ENCODE results near the gene RSAD1.
A peak's percentile ranks its signal among the peaks of the same experiment; 100 is the strongest.

Gene RSAD1

DNA sequence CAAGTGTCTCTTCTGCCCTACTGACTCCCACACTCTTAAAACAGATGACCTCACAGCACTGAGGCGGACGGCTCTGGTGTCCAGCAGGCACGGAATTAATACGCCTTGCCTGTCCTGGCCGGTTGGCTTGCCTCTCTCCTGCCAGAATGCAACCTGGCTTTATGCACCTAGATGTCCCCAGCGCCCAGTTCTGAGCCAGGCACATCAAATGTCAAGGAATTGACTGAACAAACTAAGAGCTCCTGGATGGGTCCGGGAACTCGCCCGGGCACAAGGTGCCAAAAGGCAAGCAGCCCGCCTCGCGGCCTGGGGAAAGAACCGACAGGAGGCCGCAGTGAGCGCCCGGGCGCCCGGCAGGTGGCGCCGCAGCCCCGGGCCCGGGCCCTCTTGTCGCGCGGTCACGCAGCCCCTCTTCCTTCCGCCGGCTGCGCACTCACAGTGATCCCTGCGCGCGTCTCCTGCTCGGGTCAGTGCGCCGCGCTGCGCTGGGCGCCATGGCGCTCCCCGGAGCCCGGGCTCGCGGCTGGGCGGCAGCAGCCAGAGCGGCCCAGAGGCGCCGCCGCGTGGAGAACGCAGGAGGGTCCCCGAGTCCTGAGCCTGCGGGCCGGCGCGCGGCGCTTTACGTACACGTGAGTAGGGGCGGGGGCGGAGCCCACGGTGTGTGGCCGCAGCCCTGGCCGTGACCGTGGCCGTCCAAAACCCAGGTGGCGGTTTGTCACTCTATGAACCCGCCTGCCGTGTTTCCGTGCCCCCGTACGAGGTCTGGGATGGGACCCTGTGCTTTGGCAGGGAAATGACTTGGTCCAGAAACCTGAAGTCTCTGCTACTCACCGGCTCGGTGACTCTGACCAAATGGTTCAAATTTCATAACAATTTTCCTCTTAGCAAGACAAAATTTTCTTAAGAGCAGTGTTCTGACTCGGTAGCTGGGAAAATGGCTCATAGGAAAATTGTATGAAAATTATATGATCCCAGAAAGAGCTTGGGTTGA lies at the start of gene RSAD1:
RSAD1 (plus strand) TSS at position 470 of the 991 bp plus-strand sequence; CDS start at position 495, 25 bp downstream.
- Histone ChIP-seq H3K4me1 (ENCODE audit: control insufficient read depth, insufficient read depth, low read length) (peaks cover 3% of the 10 kb centered on the region; the same call in 1 of the 2 replicates), H3K9me3 (ENCODE audit: control insufficient read depth, insufficient read depth, low read length) (no peaks in the 10 kb centered on the region), H3K27ac (ENCODE audit: low read length) (no peak within 1 kb of the TSS), H3K36me3 (ENCODE audit: control insufficient read depth, insufficient read depth, low read length) (peaks cover 3% of the 10 kb centered on the region; the same call in 1 of the 2 replicates), H3K27me3 (ENCODE audit: control insufficient read depth, insufficient read depth, low read length) (no peaks in the 10 kb centered on the region), H3K4me3 (ENCODE audit: low read length) (peak within 1 kb of the TSS; percentile 78)
- WGBS (ENCODE audit: insufficient coverage, insufficient read length) = no CpG with 5 or more reads among the region's 75 CpGs
- no peak for DNase-seq (ENCODE audit: low read depth, low spot score)

DNA sequence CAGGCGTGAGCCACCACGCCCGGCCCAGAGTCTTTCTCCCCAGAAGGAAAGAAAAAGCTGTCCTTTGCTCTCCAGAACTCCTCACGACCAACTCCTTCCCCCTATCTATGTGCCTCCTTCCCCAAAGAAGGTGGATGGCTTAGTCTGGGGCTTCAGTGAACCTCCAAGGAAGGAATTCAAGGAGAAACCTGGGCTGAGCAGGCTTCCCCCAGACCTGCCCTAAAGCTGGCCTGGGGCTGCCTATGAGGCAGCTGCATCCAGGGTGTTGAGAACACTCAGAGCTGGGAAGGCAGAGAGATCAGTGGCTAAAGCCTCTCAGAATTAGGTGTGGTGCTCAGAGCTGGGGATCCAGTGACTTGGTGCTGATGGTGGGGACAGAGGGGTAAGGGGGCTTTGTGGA lies 48.9 kb upstream of the RSAD1 start:
- no peaks in the 10 kb centered on the region for H3K36me3 ChIP-seq (ENCODE audit: control insufficient read depth, insufficient read depth, low read length)
- no peak for DNase-seq (ENCODE audit: low read depth, low spot score)
- H3K9me3 ChIP-seq (ENCODE audit: control insufficient read depth, insufficient read depth, low read length) = no peaks in the 10 kb centered on the region
- H3K27me3 ChIP-seq (ENCODE audit: control insufficient read depth, insufficient read depth, low read length) = no peaks in the 10 kb centered on the region
- no peak overlapping the region for H3K4me3 ChIP-seq (ENCODE audit: low read length)
- H3K27ac ChIP-seq (ENCODE audit: low read length) = no peak overlapping the region
- H3K4me1 ChIP-seq (ENCODE audit: control insufficient read depth, insufficient read depth, low read length) = peaks cover 4% of the 10 kb centered on the region; the same call in 1 of the 2 replicates
- WGBS (ENCODE audit: insufficient coverage, insufficient read length) = no CpG with 5 or more reads among the region's 4 CpGs

DNA sequence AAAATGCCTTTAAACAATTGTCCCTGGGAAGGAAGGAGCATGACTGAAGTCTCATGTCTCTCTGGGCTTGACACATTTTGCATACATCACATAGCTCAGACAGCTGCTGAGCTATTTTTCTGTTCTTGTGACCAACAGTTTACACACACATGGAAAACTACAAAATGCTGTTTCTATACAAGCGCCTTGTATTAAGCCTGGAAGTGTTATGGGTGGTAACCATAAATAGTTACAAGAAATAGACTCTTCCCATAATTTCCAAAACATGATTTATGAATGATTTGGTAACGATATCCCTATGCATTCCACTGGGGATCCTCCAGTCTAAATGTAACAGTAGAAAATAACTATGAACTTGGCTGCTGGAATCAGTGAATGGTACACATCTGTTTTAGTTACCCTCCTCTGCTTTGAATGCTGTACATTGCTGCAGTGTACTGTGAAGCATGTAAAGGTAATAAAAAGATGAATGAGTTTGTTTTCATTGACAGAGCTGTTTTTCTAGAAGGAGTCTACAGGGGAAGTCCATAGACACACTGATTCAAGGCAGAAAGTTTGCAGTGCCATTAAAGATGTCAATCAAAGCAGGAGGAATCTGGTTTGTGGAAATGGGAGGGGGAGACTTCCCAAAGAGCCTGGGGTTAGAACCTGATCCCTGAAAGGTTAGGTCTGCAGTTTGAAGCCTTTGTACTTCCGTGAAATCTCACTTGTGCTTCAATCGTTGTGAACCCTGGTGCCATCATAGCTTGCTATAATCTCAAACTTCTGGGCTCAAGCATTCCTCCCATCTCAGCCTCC lies 47.6 kb upstream of the RSAD1 start:
- Histone ChIP-seq H3K4me3 (ENCODE audit: low read length) (no peak overlapping the region), H3K27me3 (ENCODE audit: control insufficient read depth, insufficient read depth, low read length) (no peaks in the 10 kb centered on the region), H3K9me3 (ENCODE audit: control insufficient read depth, insufficient read depth, low read length) (no peaks in the 10 kb centered on the region), H3K27ac (ENCODE audit: low read length) (no peak overlapping the region), H3K4me1 (ENCODE audit: control insufficient read depth, insufficient read depth, low read length) (no peaks in the 10 kb centered on the region), H3K36me3 (ENCODE audit: control insufficient read depth, insufficient read depth, low read length) (no peaks in the 10 kb centered on the region)
- no peak for DNase-seq (ENCODE audit: low read depth, low spot score)
- no CpG with 5 or more reads among the region's 4 CpGs for WGBS (ENCODE audit: insufficient coverage, insufficient read length)

DNA sequence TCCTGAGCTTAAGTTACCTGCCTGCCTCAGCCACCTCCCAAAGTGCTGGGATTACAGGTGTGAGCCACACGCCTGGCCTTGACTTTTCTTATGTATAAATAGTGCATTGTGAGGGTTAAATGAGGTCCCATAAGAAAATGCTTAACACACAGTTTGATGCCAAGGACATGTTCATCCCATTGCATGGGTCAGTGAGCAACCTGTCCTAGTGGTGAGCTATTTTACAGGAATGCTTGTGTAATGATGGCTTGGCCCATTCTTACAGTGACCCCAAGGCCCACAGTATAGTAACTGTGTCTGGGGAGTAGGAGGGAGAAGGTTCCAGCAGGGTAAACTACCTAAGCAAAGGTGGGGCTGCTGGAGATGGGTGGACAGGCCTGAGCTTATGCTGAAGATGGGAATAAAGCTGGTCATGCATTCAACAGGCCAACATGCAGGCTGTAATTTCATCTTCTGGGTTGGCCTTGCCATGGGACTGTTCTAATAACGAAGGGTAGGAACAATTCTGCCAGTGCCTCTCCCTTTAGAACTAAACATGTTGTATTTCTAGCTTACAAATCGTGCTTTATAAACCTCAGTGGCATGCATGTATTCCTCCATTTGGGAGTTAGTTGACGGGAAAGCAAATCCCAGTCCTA lies 46.4 kb upstream of the RSAD1 start:
- H3K4me1 ChIP-seq (ENCODE audit: control insufficient read depth, insufficient read depth, low read length) = no peaks in the 10 kb centered on the region
- H3K27me3 ChIP-seq (ENCODE audit: control insufficient read depth, insufficient read depth, low read length) = no peaks in the 10 kb centered on the region
- H3K4me3 ChIP-seq (ENCODE audit: low read length) = no peak overlapping the region
- no CpG with 5 or more reads among the region's 4 CpGs for WGBS (ENCODE audit: insufficient coverage, insufficient read length)
- H3K9me3 ChIP-seq (ENCODE audit: control insufficient read depth, insufficient read depth, low read length) = no peaks in the 10 kb centered on the region
- DNase-seq (ENCODE audit: low read depth, low spot score) = no peak
- no peak overlapping the region for H3K27ac ChIP-seq (ENCODE audit: low read length)
- H3K36me3 ChIP-seq (ENCODE audit: control insufficient read depth, insufficient read depth, low read length) = no peaks in the 10 kb centered on the region

DNA sequence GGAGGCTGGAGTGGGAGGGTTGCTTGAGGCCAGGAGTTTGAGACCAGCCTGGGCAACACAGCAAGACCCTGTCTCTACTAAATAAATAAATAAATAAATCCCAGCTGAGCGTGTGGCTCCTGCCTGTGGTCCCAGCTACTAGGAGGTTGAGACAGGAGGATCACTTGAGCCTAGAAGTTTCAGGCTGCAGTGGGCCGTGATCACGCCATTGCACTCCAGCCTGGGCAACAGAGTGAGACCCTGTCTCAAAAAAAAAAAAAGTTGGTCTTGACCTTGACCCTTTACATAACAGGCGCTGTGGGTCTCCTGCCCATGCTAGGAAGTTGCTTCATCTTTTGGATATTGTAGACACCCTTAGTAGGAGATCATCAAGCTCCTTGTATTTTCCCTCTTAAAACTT lies 41.3 kb upstream of the RSAD1 start:
- H3K9me3 ChIP-seq (ENCODE audit: control insufficient read depth, insufficient read depth, low read length) = no peaks in the 10 kb centered on the region
- WGBS (ENCODE audit: insufficient coverage, insufficient read length) = no CpG with 5 or more reads among the region's 4 CpGs
- no peak overlapping the region for H3K27ac ChIP-seq (ENCODE audit: low read length)

DNA sequence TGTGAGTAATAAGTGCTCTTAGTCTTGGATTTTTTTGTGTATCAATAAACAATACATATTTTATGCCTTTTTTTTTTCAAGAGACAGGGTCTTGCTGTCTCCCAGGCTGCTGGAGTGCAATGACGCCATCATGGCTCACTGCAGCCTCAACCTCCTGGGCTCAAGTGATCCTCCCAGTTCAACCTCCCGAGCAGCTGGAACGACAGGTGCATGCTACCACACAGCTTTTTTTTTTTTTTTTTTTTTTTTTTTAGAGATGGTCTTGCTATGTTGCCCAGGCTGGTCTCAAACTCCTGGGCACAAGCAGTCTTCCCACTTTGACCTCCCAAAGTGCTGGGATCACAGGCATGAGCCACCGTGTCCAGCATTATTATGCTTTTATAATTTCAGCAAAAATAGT lies 39.7 kb upstream of the RSAD1 start:
- no peaks in the 10 kb centered on the region for H3K9me3 ChIP-seq (ENCODE audit: control insufficient read depth, insufficient read depth, low read length)
- WGBS (ENCODE audit: insufficient coverage, insufficient read length) = no CpG with 5 or more reads among the region's 4 CpGs
- DNase-seq (ENCODE audit: low read depth, low spot score) = no peak
- peaks cover 2% of the 10 kb centered on the region; the same call in 1 of the 2 replicates for H3K4me1 ChIP-seq (ENCODE audit: control insufficient read depth, insufficient read depth, low read length)
- no peaks in the 10 kb centered on the region for H3K27me3 ChIP-seq (ENCODE audit: control insufficient read depth, insufficient read depth, low read length)
- H3K4me3 ChIP-seq (ENCODE audit: low read length) = no peak overlapping the region
- H3K36me3 ChIP-seq (ENCODE audit: control insufficient read depth, insufficient read depth, low read length) = no peaks in the 10 kb centered on the region; the same call in 1 of the 2 replicates
- no peak overlapping the region for H3K27ac ChIP-seq (ENCODE audit: low read length)

More for the DNA sequence above, 41.3 kb upstream of the RSAD1 start:
- Histone ChIP-seq H3K4me1 (ENCODE audit: control insufficient read depth, insufficient read depth, low read length) (0 out of 2 replicates have a peak, but pooled peaks cover 2% of the 10 kb centered on the region), H3K4me3 (ENCODE audit: low read length) (no peak overlapping the region), H3K27me3 (ENCODE audit: control insufficient read depth, insufficient read depth, low read length) (no peaks in the 10 kb centered on the region), H3K36me3 (ENCODE audit: control insufficient read depth, insufficient read depth, low read length) (no peaks in the 10 kb centered on the region; the same call in 1 of the 2 replicates)
- no peak for DNase-seq (ENCODE audit: low read depth, low spot score)

DNA sequence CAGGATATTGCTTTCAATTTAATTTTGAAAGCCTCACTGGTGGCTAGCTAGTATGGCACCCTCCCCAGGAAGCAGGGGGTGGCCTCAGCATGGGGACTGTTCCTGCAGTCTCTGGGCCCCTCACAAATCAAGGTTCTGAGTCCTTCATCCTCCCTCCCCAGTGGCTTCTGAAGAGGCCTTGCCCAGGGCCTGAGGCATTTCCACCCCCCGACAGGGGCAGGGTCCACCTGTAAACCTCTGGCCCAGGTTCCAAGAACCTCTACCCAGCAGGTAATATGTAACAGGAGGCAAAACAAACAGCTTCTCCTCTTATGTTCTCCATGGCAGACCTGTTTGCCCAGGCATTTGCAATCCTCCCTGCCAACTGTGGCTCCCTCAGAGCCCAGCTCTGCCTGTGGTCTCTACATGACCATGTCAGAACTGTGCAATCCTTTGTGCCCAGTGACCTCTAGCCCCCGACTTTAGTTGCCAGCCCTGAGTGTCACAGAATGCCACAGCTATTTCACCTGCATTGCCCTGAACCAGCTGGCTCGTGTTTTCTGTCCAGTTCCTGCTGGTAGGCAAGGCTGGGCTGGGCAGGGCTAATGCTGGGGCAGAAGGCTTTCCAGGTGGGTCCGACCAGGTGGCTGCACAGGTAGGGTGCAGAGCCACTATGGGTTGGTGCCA lies 38.4 kb upstream of the RSAD1 start:
- WGBS (ENCODE audit: insufficient coverage, insufficient read length) = no CpG with 5 or more reads among the region's 4 CpGs
- Histone ChIP-seq H3K4me3 (ENCODE audit: low read length) (no peak overlapping the region), H3K27me3 (ENCODE audit: control insufficient read depth, insufficient read depth, low read length) (no peaks in the 10 kb centered on the region), H3K36me3 (ENCODE audit: control insufficient read depth, insufficient read depth, low read length) (no peaks in the 10 kb centered on the region; the same call in 1 of the 2 replicates), H3K9me3 (ENCODE audit: control insufficient read depth, insufficient read depth, low read length) (no peaks in the 10 kb centered on the region), H3K27ac (ENCODE audit: low read length) (no peak overlapping the region), H3K4me1 (ENCODE audit: control insufficient read depth, insufficient read depth, low read length) (peaks cover 2% of the 10 kb centered on the region; the same call in 1 of the 2 replicates)
- DNase-seq (ENCODE audit: low read depth, low spot score) = no peak

DNA sequence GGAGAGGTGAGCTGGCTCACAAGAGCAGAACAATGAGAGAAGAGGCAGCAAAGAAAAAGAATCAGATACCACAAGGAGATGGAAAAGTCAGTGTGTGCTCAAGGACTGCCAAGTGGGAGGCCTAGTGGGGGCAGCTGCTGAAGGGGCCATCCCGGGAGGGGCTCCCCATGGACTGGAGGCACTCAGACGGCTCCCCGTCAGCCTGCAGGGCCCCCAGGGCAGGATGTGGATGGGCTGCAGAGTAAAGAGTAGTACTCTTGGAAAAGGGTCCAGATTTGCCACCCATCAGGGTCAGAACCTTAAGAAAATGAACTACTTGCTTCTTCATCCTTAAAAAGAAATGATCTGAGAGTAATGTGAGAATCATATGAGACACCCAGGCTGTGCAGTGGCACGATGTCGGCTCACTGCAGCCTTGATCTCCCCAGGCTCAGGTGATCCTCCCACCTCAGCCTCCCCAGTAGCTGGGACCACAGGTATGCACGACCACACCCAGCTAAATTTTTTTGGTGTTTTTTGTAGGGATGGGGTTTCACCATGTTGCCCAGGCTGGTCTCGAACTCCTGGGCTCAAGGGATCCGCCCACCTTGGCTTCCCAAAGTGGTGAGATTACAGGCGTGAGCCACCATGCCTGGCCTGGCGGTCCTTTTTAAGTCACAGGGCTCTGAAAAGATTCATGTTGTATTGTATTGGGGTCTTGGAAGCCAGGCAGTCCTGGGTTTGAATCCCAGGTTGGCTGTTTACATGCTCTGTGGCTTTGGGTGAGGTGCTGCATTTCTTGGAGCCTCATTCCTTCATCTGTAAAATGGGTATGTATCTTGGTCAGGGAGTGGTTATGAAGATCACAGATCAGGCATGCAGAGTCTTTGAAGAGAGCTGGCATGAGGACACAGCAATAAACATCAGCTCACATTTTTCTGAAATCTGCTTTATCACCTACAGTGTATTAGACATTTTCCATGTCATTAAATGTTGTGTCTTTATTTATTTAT lies 37.5 kb upstream of the RSAD1 start:
- Histone ChIP-seq H3K9me3 (ENCODE audit: control insufficient read depth, insufficient read depth, low read length) (no peaks in the 10 kb centered on the region), H3K27ac (ENCODE audit: low read length) (no peak overlapping the region), H3K27me3 (ENCODE audit: control insufficient read depth, insufficient read depth, low read length) (no peaks in the 10 kb centered on the region), H3K4me3 (ENCODE audit: low read length) (no peak overlapping the region), H3K4me1 (ENCODE audit: control insufficient read depth, insufficient read depth, low read length) (peaks cover 2% of the 10 kb centered on the region; the same call in 1 of the 2 replicates), H3K36me3 (ENCODE audit: control insufficient read depth, insufficient read depth, low read length) (no peaks in the 10 kb centered on the region; the same call in 1 of the 2 replicates)
- DNase-seq (ENCODE audit: low read depth, low spot score) = no peak
- WGBS (ENCODE audit: insufficient coverage, insufficient read length) = no CpG with 5 or more reads among the region's 10 CpGs

DNA sequence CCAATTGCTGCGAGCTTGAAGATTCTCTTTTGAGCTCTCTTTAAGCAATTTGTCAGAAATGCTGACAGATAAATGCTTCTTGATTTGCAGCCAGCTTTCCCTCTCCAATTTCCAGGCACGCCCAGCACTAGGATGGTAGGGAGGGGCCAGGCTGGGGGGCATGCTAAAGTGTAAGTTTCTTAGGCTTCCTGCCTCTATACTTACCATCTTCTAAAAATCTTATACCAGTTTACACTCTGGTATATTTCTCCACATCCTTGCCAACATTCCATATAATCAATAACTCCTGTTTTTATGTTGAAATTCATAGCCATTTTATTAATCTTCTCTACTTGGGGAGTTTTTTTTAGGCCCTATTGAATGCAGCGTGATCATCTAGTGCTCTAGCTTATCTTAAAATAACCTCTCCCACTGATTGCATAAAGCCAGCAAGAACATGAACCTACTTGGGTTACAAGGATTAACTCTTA lies 35.1 kb upstream of the RSAD1 start:
- Histone ChIP-seq H3K9me3 (ENCODE audit: control insufficient read depth, insufficient read depth, low read length) (no peaks in the 10 kb centered on the region), H3K4me1 (ENCODE audit: control insufficient read depth, insufficient read depth, low read length) (peaks cover 2% of the 10 kb centered on the region; the same call in 1 of the 2 replicates), H3K27ac (ENCODE audit: low read length) (no peak overlapping the region), H3K36me3 (ENCODE audit: control insufficient read depth, insufficient read depth, low read length) (no peaks in the 10 kb centered on the region; the same call in 1 of the 2 replicates), H3K4me3 (ENCODE audit: low read length) (no peak overlapping the region), H3K27me3 (ENCODE audit: control insufficient read depth, insufficient read depth, low read length) (no peaks in the 10 kb centered on the region)
- WGBS (ENCODE audit: insufficient coverage, insufficient read length) = no CpG with 5 or more reads among the region's 3 CpGs
- DNase-seq (ENCODE audit: low read depth, low spot score) = no peak

Data from iPS DF 6.9 (cell line).